ENCODE measurements around the gene OPN1MW2.
"Not testable (repeated sequence)": the region's sequence is repeated elsewhere in the genome, so short reads cannot be mapped to it uniquely, and the experiment has no call there.

GRCh38 chrX:154219456-154219855, at the start of gene OPN1MW2:
- TF ChIP-seq POLR2A, POLR2AphosphoS5 (IDR thresholded peaks at IDR 0.05; ENCODE audit: low read depth, low read length): not testable (repeated sequence)
